ENCODE data around the gene CDC42EP5.

The CDC42EP5 gene

GRCh38 chr19:54461613-54462012 lies 11.5 kb downstream of the CDC42EP5 start:
- no peak for DNase-seq

- DNase-seq = no peak
Observed at GRCh38 chr19:54461210-54461609, 11.9 kb downstream of the CDC42EP5 start.

GRCh38 chr19:54460230-54461005 lies 12.7 kb downstream of the CDC42EP5 start:
- no peak for DNase-seq

GRCh38 chr19:54459282-54460229 lies 13.5 kb downstream of the CDC42EP5 start:
- no peak for DNase-seq

GRCh38 chr19:54458648-54459281 lies 14.3 kb downstream of the CDC42EP5 start:
- no peak for DNase-seq

- no peak for DNase-seq
Observed at GRCh38 chr19:54457773-54458647, 15.1 kb downstream of the CDC42EP5 start.

- no peak for DNase-seq
Observed at GRCh38 chr19:54456423-54457373, 16.4 kb downstream of the CDC42EP5 start.

GRCh38 chr19:54455786-54456422 lies 17.2 kb downstream of the CDC42EP5 start:
- no peak for DNase-seq

- no peak for DNase-seq
Observed at GRCh38 chr19:54454781-54455675, 18.1 kb downstream of the CDC42EP5 start.

GRCh38 chr19:54453921-54454780 lies 18.9 kb downstream of the CDC42EP5 start:
- no peak for DNase-seq

- DNase-seq = no peak
Observed at GRCh38 chr19:54452626-54453025, 20.5 kb downstream of the CDC42EP5 start.

- DNase-seq = no peak
Observed at GRCh38 chr19:54451997-54452396, 21.1 kb downstream of the CDC42EP5 start.

- DNase-seq = no peak
Observed at GRCh38 chr19:54451331-54451871, 21.7 kb downstream of the CDC42EP5 start.

- DNase-seq = no peak
Observed at GRCh38 chr19:54449701-54450069, 23.4 kb downstream of the CDC42EP5 start.

- DNase-seq = peak; percentile 98
Observed at GRCh38 chr19:54448774-54449700, 24.1 kb downstream of the CDC42EP5 start, which contains the start of gene LENG8. Gene LENG8 (plus strand): TSS chr19:54449199. CDS start chr19:54451345, 2,146 bp downstream.

GRCh38 chr19:54448040-54448773 lies 24.9 kb downstream of the CDC42EP5 start:
- DNase-seq = peak; percentile 42

All from activated CD4-positive, alpha-beta T cell treated with anti-CD3 and anti-CD28 coated beads, Interleukin-10, Interleukin-2, amounts not matched to agents 100 ng/mL and 50 ng/mL, durations not matched to agents 16 hours and 8 hours (primary cell).